ENCODE data around the gene LPAR5.

DNA sequence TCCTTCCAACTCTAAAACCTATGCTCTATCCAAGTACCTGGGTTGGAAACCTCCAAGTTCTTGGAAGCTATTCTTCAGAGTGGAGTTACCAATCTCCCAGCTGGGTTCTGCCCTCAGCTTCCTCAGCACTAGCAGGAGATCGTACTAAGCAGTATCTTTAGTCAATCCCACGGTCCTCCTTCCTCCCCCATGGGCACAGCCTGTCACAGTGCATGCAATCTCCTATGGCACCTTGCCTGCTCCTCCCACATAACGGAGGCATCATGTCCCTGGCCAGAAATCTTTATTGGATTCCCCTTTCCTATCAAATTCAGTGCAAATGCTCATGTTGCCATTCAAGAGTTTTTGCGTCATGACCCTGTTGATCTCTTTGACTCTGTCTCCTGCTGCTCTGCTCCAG, 5.4 kb upstream of the LPAR5 start:
- TF ChIP-seq ZNF133 (tag by site-specific recombination; IDR thresholded peaks at IDR 0.05) (no peak), ZIC2 (tag by site-specific recombination; IDR thresholded peaks at IDR 0.05) (no peak), ZNF571 (tag by site-specific recombination; IDR thresholded peaks at IDR 0.05) (no peak), ZBTB8A (tag by site-specific recombination; IDR thresholded peaks at IDR 0.05) (no peak), FEZF1 (tag by site-specific recombination; IDR thresholded peaks at IDR 0.05) (no peak), SALL2 (tag by site-specific recombination; IDR thresholded peaks at IDR 0.05; ENCODE audit: borderline replicate concordance) (no peak), SP2 (tag by site-specific recombination; IDR thresholded peaks at IDR 0.05) (no peak)
- TF ChIP-seq, protein P1, sequence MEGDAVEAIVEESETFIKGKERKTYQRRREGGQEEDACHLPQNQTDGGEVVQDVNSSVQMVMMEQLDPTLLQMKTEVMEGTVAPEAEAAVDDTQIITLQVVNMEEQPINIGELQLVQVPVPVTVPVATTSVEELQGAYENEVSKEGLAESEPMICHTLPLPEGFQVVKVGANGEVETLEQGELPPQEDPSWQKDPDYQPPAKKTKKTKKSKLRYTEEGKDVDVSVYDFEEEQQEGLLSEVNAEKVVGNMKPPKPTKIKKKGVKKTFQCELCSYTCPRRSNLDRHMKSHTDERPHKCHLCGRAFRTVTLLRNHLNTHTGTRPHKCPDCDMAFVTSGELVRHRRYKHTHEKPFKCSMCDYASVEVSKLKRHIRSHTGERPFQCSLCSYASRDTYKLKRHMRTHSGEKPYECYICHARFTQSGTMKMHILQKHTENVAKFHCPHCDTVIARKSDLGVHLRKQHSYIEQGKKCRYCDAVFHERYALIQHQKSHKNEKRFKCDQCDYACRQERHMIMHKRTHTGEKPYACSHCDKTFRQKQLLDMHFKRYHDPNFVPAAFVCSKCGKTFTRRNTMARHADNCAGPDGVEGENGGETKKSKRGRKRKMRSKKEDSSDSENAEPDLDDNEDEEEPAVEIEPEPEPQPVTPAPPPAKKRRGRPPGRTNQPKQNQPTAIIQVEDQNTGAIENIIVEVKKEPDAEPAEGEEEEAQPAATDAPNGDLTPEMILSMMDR (tag by site-specific recombination; IDR thresholded peaks at IDR 0.05), result no peak
- TF ChIP-seq, protein P2, sequence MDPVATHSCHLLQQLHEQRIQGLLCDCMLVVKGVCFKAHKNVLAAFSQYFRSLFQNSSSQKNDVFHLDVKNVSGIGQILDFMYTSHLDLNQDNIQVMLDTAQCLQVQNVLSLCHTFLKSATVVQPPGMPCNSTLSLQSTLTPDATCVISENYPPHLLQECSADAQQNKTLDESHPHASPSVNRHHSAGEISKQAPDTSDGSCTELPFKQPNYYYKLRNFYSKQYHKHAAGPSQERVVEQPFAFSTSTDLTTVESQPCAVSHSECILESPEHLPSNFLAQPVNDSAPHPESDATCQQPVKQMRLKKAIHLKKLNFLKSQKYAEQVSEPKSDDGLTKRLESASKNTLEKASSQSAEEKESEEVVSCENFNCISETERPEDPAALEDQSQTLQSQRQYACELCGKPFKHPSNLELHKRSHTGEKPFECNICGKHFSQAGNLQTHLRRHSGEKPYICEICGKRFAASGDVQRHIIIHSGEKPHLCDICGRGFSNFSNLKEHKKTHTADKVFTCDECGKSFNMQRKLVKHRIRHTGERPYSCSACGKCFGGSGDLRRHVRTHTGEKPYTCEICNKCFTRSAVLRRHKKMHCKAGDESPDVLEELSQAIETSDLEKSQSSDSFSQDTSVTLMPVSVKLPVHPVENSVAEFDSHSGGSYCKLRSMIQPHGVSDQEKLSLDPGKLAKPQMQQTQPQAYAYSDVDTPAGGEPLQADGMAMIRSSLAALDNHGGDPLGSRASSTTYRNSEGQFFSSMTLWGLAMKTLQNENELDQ (tag by site-specific recombination; IDR thresholded peaks at IDR 0.05; ENCODE audit: low read depth), result no peak
- TF ChIP-seq, protein P3, sequence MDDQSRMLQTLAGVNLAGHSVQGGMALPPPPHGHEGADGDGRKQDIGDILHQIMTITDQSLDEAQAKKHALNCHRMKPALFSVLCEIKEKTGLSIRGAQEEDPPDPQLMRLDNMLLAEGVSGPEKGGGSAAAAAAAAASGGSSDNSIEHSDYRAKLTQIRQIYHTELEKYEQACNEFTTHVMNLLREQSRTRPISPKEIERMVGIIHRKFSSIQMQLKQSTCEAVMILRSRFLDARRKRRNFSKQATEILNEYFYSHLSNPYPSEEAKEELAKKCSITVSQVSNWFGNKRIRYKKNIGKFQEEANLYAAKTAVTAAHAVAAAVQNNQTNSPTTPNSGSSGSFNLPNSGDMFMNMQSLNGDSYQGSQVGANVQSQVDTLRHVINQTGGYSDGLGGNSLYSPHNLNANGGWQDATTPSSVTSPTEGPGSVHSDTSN (CRISPR knock-in tag; IDR thresholded peaks at IDR 0.05), result no peak
